H1 (cell line): ENCODE data around the gene SYCE1L.

Experiments
- BACH1 ChIP-seq: IDR thresholded peaks from 2 replicates; pipeline ENCODE4 v1.6.1; 2012; ENCODE audit warnings: low read length, improper control_type of control experiment
- CEBPB ChIP-seq: IDR thresholded peaks from 2 replicates; pipeline ENCODE4 v1.6.1; 2012; ENCODE audit warnings: low read depth, low read length
- CHD2 ChIP-seq: IDR thresholded peaks from 2 replicates; pipeline ENCODE4 v1.6.1; 2012; ENCODE audit warnings: low read length, improper control_type of control experiment
- EZH2 ChIP-seq: fragments of 200-600 bp; sonication (generic); IDR thresholded peaks from 2 replicates; pipeline ENCODE4 v1.7.1; 2012; ENCODE audit warnings: low read depth, mild to moderate bottlenecking, moderate library complexity, low read length, inconsistent platforms; ENCODE audit not compliant: severe bottlenecking
- GTF2F1 ChIP-seq: IDR thresholded peaks from 2 replicates; pipeline ENCODE4 v1.6.1; 2012; ENCODE audit warnings: low read depth, low read length, improper control_type of control experiment, borderline replicate concordance
- POLR2A ChIP-seq, 2 experiments: IDR thresholded peaks; 1 replicate in 1 of 2; 2 replicates in 1 of 2; pipeline ENCODE4 v1.6.1; 2011; ENCODE audit warnings: low read depth in 2 of 2, low read length in 2 of 2, mild to moderate bottlenecking in 2 of 2; ENCODE audit errors: control extremely low read depth in 1 of 2
- RAD21 ChIP-seq, 2 experiments: IDR thresholded peaks in 1 of 2; conservative IDR thresholded peaks in 1 of 2; 2 replicates each; pipeline ENCODE4 v1.6.1; 2011; ENCODE audit warnings: low read depth in 2 of 2, low read length in 2 of 2, improper control_type of control experiment in 1 of 2, inconsistent platforms in 1 of 2, mild to moderate bottlenecking in 1 of 2, moderate library complexity in 1 of 2
- SIN3A ChIP-seq, 2 experiments: IDR thresholded peaks in 1 of 2; conservative IDR thresholded peaks in 1 of 2; 2 replicates each; pipeline ENCODE4 v1.6.1; 2011 to 2012; ENCODE audit warnings: low read length in 2 of 2, improper control_type of control experiment in 1 of 2, low read depth in 1 of 2, mild to moderate bottlenecking in 1 of 2
- SIX5 ChIP-seq: IDR thresholded peaks from 2 replicates; pipeline ENCODE4 v1.6.1; 2011; ENCODE audit warnings: mild to moderate bottlenecking, low read depth, low read length
- SRF ChIP-seq: IDR thresholded peaks from 2 replicates; pipeline ENCODE4 v1.6.1; 2011; ENCODE audit warnings: mild to moderate bottlenecking, low read depth, low read length, moderate library complexity
- YY1 ChIP-seq: IDR thresholded peaks from 2 replicates; pipeline ENCODE4 v1.6.1; 2011; ENCODE audit warnings: low read depth, mild to moderate bottlenecking, low read length
- TF ChIP-seq, protein P1 (sequence below), 3 experiments: IDR thresholded peaks; 1 replicate in 2 of 3; 2 replicates in 1 of 3; pipeline versions ENCODE4 v1.5.1 to v1.6.1; 2011; ENCODE audit warnings: low read length in 3 of 3, mild to moderate bottlenecking in 3 of 3, inconsistent platforms in 2 of 3, low read depth in 1 of 3, moderate library complexity in 1 of 3; ENCODE audit not compliant: insufficient read depth in 1 of 3; ENCODE audit errors: control extremely low read depth in 1 of 3

DNA sequence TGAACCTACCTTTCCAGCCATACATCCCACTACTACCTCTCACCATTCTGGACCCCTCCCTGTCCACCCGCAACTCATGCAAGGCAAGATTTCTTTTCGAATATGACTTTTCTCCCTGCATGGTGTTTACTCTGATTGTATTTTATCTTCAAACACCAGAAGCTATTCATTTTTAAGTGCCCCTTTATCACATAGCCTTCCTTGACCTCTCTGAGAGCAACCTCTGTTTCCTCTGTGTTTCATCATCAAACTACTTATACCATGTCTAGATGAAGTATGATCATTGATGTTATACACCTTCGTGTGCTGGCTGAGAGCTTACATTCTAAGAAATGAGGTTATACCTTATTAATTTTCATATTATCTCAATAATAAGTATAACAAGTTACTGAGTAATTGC is 31.8 kb downstream of the SYCE1L start:
- TF ChIP-seq CHD2 (no peak), POLR2A (IDR thresholded peaks at IDR 0.05; ENCODE audit: control extremely low read depth in 1 of 2, low read depth in 2 of 2, low read length in 2 of 2) (no peak), SIN3A (conservative IDR thresholded peaks at IDR 0.05 in 1 of 2, IDR thresholded peaks at IDR 0.05 in 1 of 2; ENCODE audit: low read depth in 1 of 2, low read length in 2 of 2) (no peak), SRF (no peak), SIX5 (no peak), CEBPB (no peak), EZH2 (no peak), RAD21 (IDR thresholded peaks at IDR 0.05 in 1 of 2, conservative IDR thresholded peaks at IDR 0.05 in 1 of 2; ENCODE audit: low read depth in 2 of 2, low read length in 2 of 2) (no peak), YY1 (no peak), BACH1 (no peak), GTF2F1 (no peak)
- TF ChIP-seq, protein P1, sequence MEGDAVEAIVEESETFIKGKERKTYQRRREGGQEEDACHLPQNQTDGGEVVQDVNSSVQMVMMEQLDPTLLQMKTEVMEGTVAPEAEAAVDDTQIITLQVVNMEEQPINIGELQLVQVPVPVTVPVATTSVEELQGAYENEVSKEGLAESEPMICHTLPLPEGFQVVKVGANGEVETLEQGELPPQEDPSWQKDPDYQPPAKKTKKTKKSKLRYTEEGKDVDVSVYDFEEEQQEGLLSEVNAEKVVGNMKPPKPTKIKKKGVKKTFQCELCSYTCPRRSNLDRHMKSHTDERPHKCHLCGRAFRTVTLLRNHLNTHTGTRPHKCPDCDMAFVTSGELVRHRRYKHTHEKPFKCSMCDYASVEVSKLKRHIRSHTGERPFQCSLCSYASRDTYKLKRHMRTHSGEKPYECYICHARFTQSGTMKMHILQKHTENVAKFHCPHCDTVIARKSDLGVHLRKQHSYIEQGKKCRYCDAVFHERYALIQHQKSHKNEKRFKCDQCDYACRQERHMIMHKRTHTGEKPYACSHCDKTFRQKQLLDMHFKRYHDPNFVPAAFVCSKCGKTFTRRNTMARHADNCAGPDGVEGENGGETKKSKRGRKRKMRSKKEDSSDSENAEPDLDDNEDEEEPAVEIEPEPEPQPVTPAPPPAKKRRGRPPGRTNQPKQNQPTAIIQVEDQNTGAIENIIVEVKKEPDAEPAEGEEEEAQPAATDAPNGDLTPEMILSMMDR (IDR thresholded peaks at IDR 0.05; ENCODE audit: control extremely low read depth in 1 of 3, insufficient read depth in 1 of 3, low read depth in 1 of 3, low read length in 3 of 3): no peak
